ENCODE results near the gene IGLL1. TPM values are rescaled to one million over a fixed set of nuclear protein-coding genes. Genes with fewer than 3 reads are reported as not detected.

Gene IGLL1
- total RNA-seq, 4 donors from 2014 or later = not detected

DNA sequence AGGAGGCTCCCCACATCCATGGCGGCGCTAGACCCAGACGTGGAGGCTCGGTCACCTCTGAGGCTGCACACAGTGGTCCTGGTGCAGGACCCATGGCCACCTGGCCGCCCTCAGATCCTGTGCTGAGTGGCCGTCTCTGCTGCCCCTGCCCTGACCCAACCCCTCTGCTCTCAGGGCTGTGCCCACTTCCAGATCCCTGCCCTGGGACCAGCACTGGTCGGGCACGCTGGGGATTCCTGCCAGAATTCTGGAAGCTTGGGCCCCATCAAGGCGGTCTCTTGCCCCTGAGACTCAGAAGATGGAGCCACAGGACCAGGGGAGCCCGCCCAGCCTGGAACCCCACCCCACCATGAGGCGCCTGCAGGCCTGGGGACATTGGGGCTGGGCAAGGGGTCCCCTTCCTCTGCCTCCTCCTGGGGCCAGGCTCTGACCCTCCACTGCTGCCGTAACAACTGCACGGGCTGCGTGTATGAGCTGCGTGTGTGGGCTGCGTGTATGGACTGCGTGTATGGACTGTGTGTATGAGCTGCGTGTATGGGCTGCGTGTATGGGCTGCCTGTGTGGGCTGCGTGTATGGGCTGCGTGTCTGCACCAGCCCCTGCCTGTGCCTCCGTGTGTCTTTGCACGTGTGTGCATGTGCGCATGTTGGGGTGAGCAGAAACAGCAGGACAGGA, 48.7 kb downstream of the IGLL1 start:
- ATAC-seq = no peak
- Histone ChIP-seq H3K4me3 (no peak overlapping the region), H3K36me3 (no peaks in the 10 kb centered on the region), H3K27me3 (no peaks in the 10 kb centered on the region), H3K9me3 (no peaks in the 10 kb centered on the region), H3K27ac (no peak overlapping the region), H3K4me1 (peaks cover 0 to 27% (median 0%) of the 10 kb centered on the region in 3 donors)
- TF ChIP-seq POLR2A (IDR thresholded peaks at IDR 0.05) (no peak), EP300 (IDR thresholded peaks at IDR 0.05) (no peak), POLR2AphosphoS5 (IDR thresholded peaks at IDR 0.05) (no peak)
- TF ChIP-seq, protein P1, sequence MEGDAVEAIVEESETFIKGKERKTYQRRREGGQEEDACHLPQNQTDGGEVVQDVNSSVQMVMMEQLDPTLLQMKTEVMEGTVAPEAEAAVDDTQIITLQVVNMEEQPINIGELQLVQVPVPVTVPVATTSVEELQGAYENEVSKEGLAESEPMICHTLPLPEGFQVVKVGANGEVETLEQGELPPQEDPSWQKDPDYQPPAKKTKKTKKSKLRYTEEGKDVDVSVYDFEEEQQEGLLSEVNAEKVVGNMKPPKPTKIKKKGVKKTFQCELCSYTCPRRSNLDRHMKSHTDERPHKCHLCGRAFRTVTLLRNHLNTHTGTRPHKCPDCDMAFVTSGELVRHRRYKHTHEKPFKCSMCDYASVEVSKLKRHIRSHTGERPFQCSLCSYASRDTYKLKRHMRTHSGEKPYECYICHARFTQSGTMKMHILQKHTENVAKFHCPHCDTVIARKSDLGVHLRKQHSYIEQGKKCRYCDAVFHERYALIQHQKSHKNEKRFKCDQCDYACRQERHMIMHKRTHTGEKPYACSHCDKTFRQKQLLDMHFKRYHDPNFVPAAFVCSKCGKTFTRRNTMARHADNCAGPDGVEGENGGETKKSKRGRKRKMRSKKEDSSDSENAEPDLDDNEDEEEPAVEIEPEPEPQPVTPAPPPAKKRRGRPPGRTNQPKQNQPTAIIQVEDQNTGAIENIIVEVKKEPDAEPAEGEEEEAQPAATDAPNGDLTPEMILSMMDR (IDR thresholded peaks at IDR 0.05) = no peak
- WGBS, 2 donors (ENCODE audit: low coverage in 1 of 2) = 91 to 100% methylated on average over 1 to 6 of the region's 24 CpGs

DNA sequence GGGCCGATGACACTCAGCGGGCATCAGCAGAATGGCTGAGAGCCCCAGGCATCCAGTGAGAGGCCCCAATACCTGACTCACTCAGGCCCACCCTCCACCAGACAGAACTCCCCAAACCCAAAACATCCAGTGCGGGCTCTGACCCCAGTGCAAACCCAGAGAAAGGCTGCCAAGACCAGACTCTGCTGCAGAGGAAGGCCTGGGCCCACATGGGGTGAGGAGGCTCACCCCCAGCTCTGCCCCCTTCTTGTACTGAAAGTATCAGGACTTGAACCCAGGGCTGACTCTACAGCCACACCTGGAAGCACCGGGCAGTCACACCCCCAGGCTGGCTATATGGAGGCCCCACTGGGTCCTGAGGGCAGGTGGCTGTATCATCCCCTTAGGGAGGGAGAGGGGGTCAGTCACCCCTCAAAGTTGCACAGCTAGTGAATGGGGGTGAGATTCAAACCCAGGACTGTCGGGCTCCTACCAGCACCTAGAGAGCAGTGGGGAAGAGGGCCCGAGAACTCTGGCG, 49.3 kb downstream of the IGLL1 start:
- Histone ChIP-seq H3K4me3 (no peak overlapping the region), H3K36me3 (no peaks in the 10 kb centered on the region), H3K9me3 (no peaks in the 10 kb centered on the region), H3K4me1 (peaks cover 0 to 31% (median 0%) of the 10 kb centered on the region in 3 donors), H3K27me3 (no peaks in the 10 kb centered on the region), H3K27ac (no peak overlapping the region)
- TF ChIP-seq, protein P1 (IDR thresholded peaks at IDR 0.05) = no peak
- TF ChIP-seq EP300 (IDR thresholded peaks at IDR 0.05) (no peak), POLR2A (IDR thresholded peaks at IDR 0.05) (no peak), POLR2AphosphoS5 (IDR thresholded peaks at IDR 0.05) (no peak)
- WGBS, 2 donors (ENCODE audit: low coverage in 1 of 2) = 80 to 100% methylated on average over 1 to 2 of the region's 7 CpGs
- no peak for ATAC-seq

DNA sequence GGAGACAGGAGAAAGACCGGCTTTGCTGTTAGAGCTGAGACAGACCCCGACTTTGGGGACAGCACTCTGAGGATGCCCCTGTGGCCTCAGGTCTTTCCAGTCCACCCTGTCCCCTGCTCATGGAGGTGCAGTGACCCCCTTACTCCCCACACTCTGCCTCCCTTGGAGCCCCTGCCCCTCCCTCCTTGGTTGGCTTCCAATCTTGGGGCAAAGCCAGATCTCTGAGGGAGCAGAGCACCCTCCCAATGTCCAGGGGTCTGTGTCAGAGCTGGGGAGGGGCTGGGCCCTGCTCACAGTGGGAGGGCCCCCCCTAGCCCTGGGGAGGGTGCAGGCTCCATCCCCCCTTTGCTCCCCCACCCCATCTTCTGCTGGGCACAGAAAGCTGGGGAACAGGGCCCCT, 50.0 kb downstream of the IGLL1 start:
- WGBS, 2 donors (ENCODE audit: low coverage in 1 of 2) = 60% methylated on average over 1 of the region's 2 CpGs; no CpG with 5 or more reads in 1 of the 2 donors
- no peak for TF ChIP-seq POLR2AphosphoS5 (IDR thresholded peaks at IDR 0.05)
- no peak for TF ChIP-seq POLR2A (IDR thresholded peaks at IDR 0.05)
- TF ChIP-seq EP300 (IDR thresholded peaks at IDR 0.05) = no peak
- peaks cover 0 to 31% (median 0%) of the 10 kb centered on the region in 3 donors for H3K4me1 ChIP-seq
- no peak overlapping the region for H3K4me3 ChIP-seq
- no peaks in the 10 kb centered on the region for H3K36me3 ChIP-seq
- H3K27ac ChIP-seq = no peak overlapping the region
- H3K9me3 ChIP-seq = no peaks in the 10 kb centered on the region
- H3K27me3 ChIP-seq = no peaks in the 10 kb centered on the region
- no peak for ATAC-seq

DNA sequence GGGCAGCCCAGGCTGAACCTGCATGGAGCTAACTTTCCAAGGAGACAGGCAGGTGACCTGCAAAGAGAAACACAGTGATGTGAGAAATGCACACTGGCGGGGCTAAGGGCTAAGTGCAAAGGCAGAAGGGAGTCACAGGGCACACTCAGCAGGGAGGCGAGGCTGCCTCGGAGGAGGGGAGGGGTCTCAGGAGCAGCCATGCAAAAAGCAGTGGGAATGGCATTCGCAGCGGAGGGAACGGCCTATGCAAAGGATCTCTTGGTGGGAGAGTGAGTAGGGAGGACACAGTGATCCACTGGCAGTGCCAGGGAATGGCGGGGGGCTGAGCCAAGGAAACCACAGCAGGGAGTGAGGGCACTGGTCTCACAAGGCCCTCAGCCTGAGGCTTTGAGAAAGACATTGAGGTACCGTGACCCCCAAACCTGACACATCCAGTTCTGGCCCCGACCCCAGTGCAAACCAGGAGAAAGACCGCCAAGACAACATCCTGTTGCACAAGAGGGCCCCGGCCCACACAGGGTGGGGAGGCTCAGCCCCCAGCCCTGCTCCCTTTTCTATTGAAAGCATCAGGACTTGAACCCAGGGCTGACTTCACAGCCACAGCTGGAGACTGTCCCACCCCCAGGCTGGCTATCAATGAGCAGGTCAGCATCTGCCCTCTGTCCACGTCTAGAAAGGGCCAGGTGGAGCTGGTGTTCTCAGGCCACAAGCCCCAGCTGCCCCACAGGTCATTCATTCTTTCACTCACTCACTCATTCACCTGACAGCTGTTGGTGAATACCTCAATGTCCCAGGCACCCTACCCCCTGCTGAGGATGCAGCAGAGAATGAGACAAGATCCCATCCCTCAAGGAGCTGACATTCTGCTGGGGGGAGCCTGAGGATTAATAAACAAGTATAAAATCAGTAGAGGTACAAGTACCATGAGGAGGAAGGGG, 50.7 kb downstream of the IGLL1 start:
- Histone ChIP-seq H3K4me1 (peaks cover 0 to 31% (median 0%) of the 10 kb centered on the region in 3 donors), H3K4me3 (no peak overlapping the region), H3K27ac (no peak overlapping the region), H3K9me3 (no peaks in the 10 kb centered on the region), H3K36me3 (no peaks in the 10 kb centered on the region), H3K27me3 (no peaks in the 10 kb centered on the region)
- 77 to 87% methylated on average over 8 to 10 of the region's 12 CpGs for WGBS, 2 donors (ENCODE audit: low coverage in 1 of 2)
- no peak for TF ChIP-seq POLR2A (IDR thresholded peaks at IDR 0.05)
- no peak for ATAC-seq

DNA sequence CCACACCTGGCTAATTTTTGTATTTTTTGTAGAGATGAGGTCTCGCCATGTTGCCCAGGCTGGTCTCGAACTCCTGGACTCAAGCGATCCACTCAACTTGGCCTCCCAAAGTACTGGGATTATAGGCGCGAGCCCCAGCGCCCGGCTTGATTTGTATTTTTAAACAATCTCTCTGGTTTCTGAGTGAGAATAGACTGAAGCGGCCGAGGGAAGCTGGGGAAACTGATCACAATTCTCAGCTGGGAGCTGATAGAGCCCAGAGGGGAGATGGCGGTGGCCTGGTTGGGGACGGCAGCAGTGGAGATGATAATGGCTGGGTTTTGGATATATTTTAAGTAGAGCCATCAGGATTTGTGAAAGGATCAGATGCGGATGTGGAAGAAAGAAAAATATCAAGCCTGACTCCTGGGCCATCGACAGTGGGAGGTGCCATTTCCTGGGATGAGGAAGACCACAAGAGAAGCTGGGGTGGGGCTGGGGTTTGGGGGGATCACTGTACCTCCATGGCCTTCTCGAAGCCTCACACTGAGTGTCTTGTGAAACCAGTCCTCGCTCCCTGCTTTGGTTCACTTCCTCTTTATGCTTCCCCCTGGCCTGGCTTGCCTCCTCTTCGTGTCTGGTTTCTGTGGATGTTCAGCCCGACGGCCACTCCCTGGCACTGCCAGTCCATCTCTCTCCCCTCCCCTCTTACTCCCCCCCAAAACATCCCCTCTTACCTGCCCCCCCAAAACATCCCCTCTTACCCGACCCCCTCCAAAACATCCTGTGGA, 51.9 kb downstream of the IGLL1 start:
- Histone ChIP-seq H3K4me3 (no peak overlapping the region), H3K9me3 (no peaks in the 10 kb centered on the region), H3K27ac (no peak overlapping the region), H3K36me3 (no peaks in the 10 kb centered on the region), H3K27me3 (no peaks in the 10 kb centered on the region), H3K4me1 (peaks cover 0 to 28% (median 0%) of the 10 kb centered on the region in 3 donors)
- WGBS, 2 donors (ENCODE audit: low coverage in 1 of 2) = 82 to 87% methylated on average over 9 to 11 of the region's 19 CpGs
- no peak for ATAC-seq
- TF ChIP-seq EP300 (IDR thresholded peaks at IDR 0.05) (no peak), POLR2AphosphoS5 (IDR thresholded peaks at IDR 0.05) (no peak), POLR2A (IDR thresholded peaks at IDR 0.05) (no peak)
- TF ChIP-seq, protein P1 (IDR thresholded peaks at IDR 0.05) = no peak
